GM20000 (cell line): ENCODE results near the gene GNAT1.

ENCODE experiments used
- DNase-seq: peaks from one replicate; pipeline ENCODE4 v3.0.0; 2012; ENCODE audit warnings: low spot score
- CTCF ChIP-seq: IDR thresholded peaks from 2 replicates; pipeline ENCODE4 v1.5.1; 2012; ENCODE audit warnings: mild to moderate bottlenecking, control low read depth; ENCODE audit errors: extremely low read depth, missing control alignments

GNAT1 gene

GRCh38 chr3:50156549-50157493 lies 34.6 kb upstream of the GNAT1 start:
- no peak for TF ChIP-seq CTCF
- DNase-seq: no peak

- TF ChIP-seq CTCF: no peak
- DNase-seq: no peak
Observed at GRCh38 chr3:50157827-50158529, 33.4 kb upstream of the GNAT1 start.

- TF ChIP-seq CTCF: no peak
- no peak for DNase-seq
Observed at GRCh38 chr3:50158530-50159146, 32.8 kb upstream of the GNAT1 start.

GRCh38 chr3:50160561-50160983 lies 30.8 kb upstream of the GNAT1 start:
- DNase-seq: no peak
- no peak for TF ChIP-seq CTCF

GRCh38 chr3:50161320-50161719 lies 30.1 kb upstream of the GNAT1 start:
- no peak for TF ChIP-seq CTCF
- DNase-seq: no peak

- no peak for TF ChIP-seq CTCF
- no peak for DNase-seq
Observed at GRCh38 chr3:50162034-50162883, 29.2 kb upstream of the GNAT1 start.
